OCI-LY7 (cell line): ENCODE measurements around the gene PCBD1. TPM values are rescaled to one million over a fixed set of nuclear protein-coding genes. Genes with fewer than 3 reads are reported as not detected.

Experiments
- BruUV-seq: library from RNA; stranded (reverse); fragments of 400-500 nt; replicated peaks from 2 replicates; lab custom pipeline; 2021; lab: Mats Ljungman, UMichigan
- CTCF ChIA-PET: fragments of 300-600 bp; sonication (Branson Sonifier 250); formaldehyde crosslinking; loops from one replicate; lab custom pipeline; 2022; ENCODE audit warnings: antibody characterized with exemption; ENCODE audit not compliant: unreplicated experiment; lab: Charles Lee
- POLR2A ChIA-PET: fragments of 300-600 bp; sonication (Branson Sonifier 250); formaldehyde crosslinking; loops from one replicate; lab custom pipeline; 2022; ENCODE audit warnings: antibody characterized with exemption; lab: Charles Lee
- DNase-seq: peaks from one replicate; pipeline ENCODE4 v3.0.0-alpha.2; 2015; ENCODE audit warnings: low spot score
- H2AFZ ChIP-seq: fragments of 200-600 bp; sonication (generic), shearing (Covaris generic); 2 replicates; pipeline ENCODE4 v1.6.1; 2014; ENCODE audit warnings: mild to moderate bottlenecking, antibody characterized with exemption, low read length, moderate library complexity
- H3K27ac ChIP-seq: fragments of 200-600 bp; sonication (generic); 2 replicates; pipeline ENCODE4 v1.5.1; 2014; ENCODE audit warnings: mixed run types, low read depth, mild to moderate bottlenecking, moderate library complexity, low read length, inconsistent platforms; ENCODE audit not compliant: poor library complexity, severe bottlenecking
- H3K36me3 ChIP-seq: fragments of 200-600 bp; sonication (generic); 2 replicates; pipeline ENCODE4 v1.6.1; 2014; ENCODE audit warnings: mild to moderate bottlenecking, antibody characterized with exemption, low read length, moderate library complexity, mixed read lengths; ENCODE audit not compliant: insufficient read depth
- H3K4me1 ChIP-seq: fragments of 200-600 bp; sonication (generic); 2 replicates; pipeline ENCODE4 v1.5.1; 2014; ENCODE audit warnings: mild to moderate bottlenecking, low read length; ENCODE audit not compliant: insufficient read depth, poor library complexity, severe bottlenecking
- H3K4me2 ChIP-seq: fragments of 200-600 bp; sonication (generic); 2 replicates; pipeline ENCODE4 v1.6.1; 2014; ENCODE audit warnings: mild to moderate bottlenecking, low read length
- H3K4me3 ChIP-seq: fragments of 200-600 bp; sonication (generic); 2 replicates; pipeline ENCODE4 v1.5.1; 2014; ENCODE audit warnings: mild to moderate bottlenecking, low read depth, low read length; ENCODE audit not compliant: poor library complexity, severe bottlenecking
- H3K79me2 ChIP-seq: fragments of 200-600 bp; sonication (generic); 2 replicates; pipeline ENCODE4 v1.6.1; 2016; ENCODE audit warnings: low read depth, mild to moderate bottlenecking, low read length, moderate library complexity, mixed read lengths; ENCODE audit not compliant: insufficient read depth
- H3K9me2 ChIP-seq: fragments of 200-600 bp; sonication (generic); 2 replicates; pipeline ENCODE4 v1.6.1; 2016; ENCODE audit warnings: mild to moderate bottlenecking, low read length, mixed read lengths; ENCODE audit not compliant: insufficient read depth
- H3K9me3 ChIP-seq: fragments of 200-600 bp; sonication (generic); 2 replicates; pipeline ENCODE4 v1.6.1; 2014; ENCODE audit warnings: mild to moderate bottlenecking, mixed run types, low read length, mixed read lengths
- H4K20me1 ChIP-seq: fragments of 200-600 bp; sonication (generic); 2 replicates; pipeline ENCODE4 v1.6.1; 2014; ENCODE audit warnings: mild to moderate bottlenecking, antibody characterized with exemption, low read length, moderate library complexity, mixed read lengths; ENCODE audit not compliant: insufficient read depth
- EZH2phosphoT487 ChIP-seq: fragments of 200-600 bp; sonication (generic); IDR thresholded peaks from 2 replicates; pipeline ENCODE4 v1.6.1; 2018; ENCODE audit warnings: low read depth, borderline replicate concordance, mild to moderate bottlenecking, mixed run types, antibody characterized with exemption, low read length, moderate library complexity, mixed read lengths
- intact Hi-C: fragments of 100-400 bp; cut with micrococcal nuclease; formaldehyde crosslinking; loops from one replicate; pipeline ENCODE4 v1.10.0; 2022; ENCODE audit not compliant: unreplicated experiment
- total RNA-seq, 2 experiments: library from RNA; depleted of rRNA in 1 of 2; stranded (reverse); fragments of >200 nt in 1 of 2; shearing (Covaris generic) in 1 of 2; gene quantifications; 2 replicates each; pipeline ENCODE4 v1.2.3, GENCODE V29; 2014 to 2022
- TF ChIP-seq, protein P1 (sequence below): fragments of 200-600 bp; sonication (generic); conservative IDR thresholded peaks from 2 replicates; pipeline ENCODE4 v1.5.1; 2014; ENCODE audit warnings: mild to moderate bottlenecking, antibody characterized with exemption, low read length, moderate library complexity, mixed read lengths

PCBD1 gene
- total RNA-seq, 2 experiments from 2014 or later = 4.9 to 25.4 TPM

DNA sequence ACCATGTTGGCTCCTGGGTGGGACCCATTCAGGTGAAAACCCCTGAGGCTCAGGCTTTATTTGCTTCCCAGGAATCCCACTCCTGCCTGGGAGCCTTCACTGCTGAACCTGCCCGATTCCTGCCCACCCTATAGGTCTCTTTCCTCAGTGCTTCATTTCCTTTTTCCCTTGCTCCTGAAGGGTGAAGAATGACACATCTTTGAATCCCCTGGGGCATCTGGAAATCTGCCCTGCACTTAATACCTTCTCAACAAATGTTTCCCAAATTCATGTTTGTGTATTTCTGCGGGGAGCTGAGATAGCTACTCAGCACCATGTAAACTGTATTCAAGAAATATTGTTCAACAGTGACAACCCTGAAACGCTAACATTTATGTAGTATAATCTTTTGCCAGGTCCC is 10.3 kb upstream of the PCBD1 start:
- ChIA-PET CTCF (no interaction called here), POLR2A (no interaction called here)
- TF ChIP-seq, protein P1, sequence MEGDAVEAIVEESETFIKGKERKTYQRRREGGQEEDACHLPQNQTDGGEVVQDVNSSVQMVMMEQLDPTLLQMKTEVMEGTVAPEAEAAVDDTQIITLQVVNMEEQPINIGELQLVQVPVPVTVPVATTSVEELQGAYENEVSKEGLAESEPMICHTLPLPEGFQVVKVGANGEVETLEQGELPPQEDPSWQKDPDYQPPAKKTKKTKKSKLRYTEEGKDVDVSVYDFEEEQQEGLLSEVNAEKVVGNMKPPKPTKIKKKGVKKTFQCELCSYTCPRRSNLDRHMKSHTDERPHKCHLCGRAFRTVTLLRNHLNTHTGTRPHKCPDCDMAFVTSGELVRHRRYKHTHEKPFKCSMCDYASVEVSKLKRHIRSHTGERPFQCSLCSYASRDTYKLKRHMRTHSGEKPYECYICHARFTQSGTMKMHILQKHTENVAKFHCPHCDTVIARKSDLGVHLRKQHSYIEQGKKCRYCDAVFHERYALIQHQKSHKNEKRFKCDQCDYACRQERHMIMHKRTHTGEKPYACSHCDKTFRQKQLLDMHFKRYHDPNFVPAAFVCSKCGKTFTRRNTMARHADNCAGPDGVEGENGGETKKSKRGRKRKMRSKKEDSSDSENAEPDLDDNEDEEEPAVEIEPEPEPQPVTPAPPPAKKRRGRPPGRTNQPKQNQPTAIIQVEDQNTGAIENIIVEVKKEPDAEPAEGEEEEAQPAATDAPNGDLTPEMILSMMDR = no peak
- TF ChIP-seq EZH2phosphoT487 = no peak
- Histone ChIP-seq H3K4me1 (no peaks in the 10 kb centered on the region), H3K36me3 (no peaks in the 10 kb centered on the region), H3K9me2 (no peaks in the 10 kb centered on the region), H2AFZ (no peak overlapping the region), H3K27ac (no peak overlapping the region), H3K4me2 (no peak overlapping the region), H4K20me1 (no peaks in the 10 kb centered on the region), H3K4me3 (no peak overlapping the region), H3K79me2 (no peaks in the 10 kb centered on the region), H3K9me3 (no peaks in the 10 kb centered on the region)
- intact Hi-C loops = no loop called here
- BruUV-seq = no TSS peak
- no peak for DNase-seq

DNA sequence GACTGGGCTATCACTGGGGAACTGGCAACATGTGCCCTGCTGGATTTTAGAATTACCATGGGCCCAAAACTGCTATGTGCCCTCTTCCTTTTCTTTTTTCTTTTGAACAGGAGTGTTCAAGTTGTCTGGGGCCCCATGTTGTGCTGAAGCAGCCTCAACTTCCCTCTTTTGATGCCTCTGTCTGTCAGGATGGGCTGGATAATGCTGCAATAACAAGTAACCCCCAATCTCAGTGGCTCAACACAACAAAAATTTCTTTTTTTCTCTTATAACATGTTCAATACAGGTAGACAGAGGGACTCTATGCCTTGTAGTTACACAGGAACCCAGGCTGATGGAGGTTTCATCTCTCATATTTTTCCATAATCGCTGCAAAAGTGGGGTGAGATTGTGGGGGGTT is 8.2 kb upstream of the PCBD1 start:
- Histone ChIP-seq H3K27ac (no peak overlapping the region), H3K9me3 (no peaks in the 10 kb centered on the region), H3K36me3 (no peaks in the 10 kb centered on the region), H3K4me3 (no peak overlapping the region), H3K4me1 (no peaks in the 10 kb centered on the region), H3K9me2 (no peaks in the 10 kb centered on the region), H4K20me1 (no peaks in the 10 kb centered on the region), H3K4me2 (no peak overlapping the region), H2AFZ (no peak overlapping the region), H3K79me2 (no peaks in the 10 kb centered on the region)
- no peak for DNase-seq
- intact Hi-C loops = no loop called here
- TF ChIP-seq, protein P1 = no peak
- TF ChIP-seq EZH2phosphoT487 = no peak
- POLR2A ChIA-PET = no interaction called here
- CTCF ChIA-PET = no interaction called here
- BruUV-seq = no TSS peak

DNA sequence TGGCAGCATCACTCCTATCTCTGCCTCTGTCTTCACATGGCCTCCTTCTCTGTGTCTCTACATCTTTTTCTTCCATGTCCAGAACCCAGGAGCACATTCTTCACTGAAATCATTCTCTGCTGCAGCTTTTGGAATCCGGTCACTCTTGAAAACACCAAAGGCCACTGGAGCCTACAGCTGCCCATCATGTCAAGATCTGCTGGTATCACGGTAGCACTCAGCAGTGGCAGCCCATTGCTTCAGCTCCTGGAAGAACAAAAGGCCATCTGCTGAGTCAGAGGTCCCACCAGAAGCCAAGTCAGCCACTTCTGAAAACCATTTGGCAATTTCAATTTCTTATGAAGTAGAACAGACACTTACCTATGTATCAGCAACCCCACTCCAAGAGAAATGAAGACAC is 6.1 kb upstream of the PCBD1 start:
- no peaks in the 10 kb centered on the region for H4K20me1 ChIP-seq
- no peaks in the 10 kb centered on the region for H3K9me3 ChIP-seq
- H3K79me2 ChIP-seq = no peaks in the 10 kb centered on the region
- BruUV-seq = no TSS peak
- no peak overlapping the region for H2AFZ ChIP-seq
- H3K36me3 ChIP-seq = no peaks in the 10 kb centered on the region
- H3K27ac ChIP-seq = no peak overlapping the region
- H3K4me3 ChIP-seq = no peak overlapping the region
- intact Hi-C loops = no loop called here
- no peaks in the 10 kb centered on the region for H3K9me2 ChIP-seq
- H3K4me2 ChIP-seq = no peak overlapping the region
- no peak for TF ChIP-seq EZH2phosphoT487
- TF ChIP-seq, protein P1 = no peak
- no peaks in the 10 kb centered on the region for H3K4me1 ChIP-seq
- ChIA-PET CTCF (no interaction called here), POLR2A (no interaction called here)
- no peak for DNase-seq
